HG03469 (cell line): ENCODE results near the gene UTS2R.
"Not testable (repeated sequence)": the region's sequence is repeated elsewhere in the genome, so short reads cannot be mapped to it uniquely, and the experiment has no call there.

Source experiments
- ATAC-seq: cut with Tn5 transposase; IDR thresholded peaks from one replicate; pipeline ENCODE4 v1.9.1; 2021; ENCODE audit warnings: mild to moderate bottlenecking, moderate library complexity, moderate number of reproducible peaks; ENCODE audit not compliant: unreplicated experiment

UTS2R gene

GRCh38 chr17:82373731-82374625 lies 2.4 kb downstream of the UTS2R start:
- ATAC-seq: no peak

- no peak for ATAC-seq
Measured at GRCh38 chr17:82374626-82375331, 3.2 kb downstream of the UTS2R start.

GRCh38 chr17:82375359-82376041 lies 3.9 kb downstream of the UTS2R start:
- no peak for ATAC-seq

GRCh38 chr17:82376042-82376730 lies 4.6 kb downstream of the UTS2R start:
- no peak for ATAC-seq

- ATAC-seq: not testable (repeated sequence)
Measured at GRCh38 chr17:82377294-82377693, 5.7 kb downstream of the UTS2R start.

GRCh38 chr17:82377924-82378740 lies 6.6 kb downstream of the UTS2R start:
- no peak for ATAC-seq

GRCh38 chr17:82378741-82379021 lies 7.1 kb downstream of the UTS2R start:
- ATAC-seq: no peak

- ATAC-seq: no peak
Measured at GRCh38 chr17:82380860-82381702, 9.5 kb downstream of the UTS2R start.

- ATAC-seq: not testable (repeated sequence)
Measured at GRCh38 chr17:82381703-82382009, 10.1 kb downstream of the UTS2R start.

- ATAC-seq: not testable (repeated sequence)
Measured at GRCh38 chr17:82382220-82382932, 10.8 kb downstream of the UTS2R start.

- no peak for ATAC-seq
Measured at GRCh38 chr17:82382933-82383255, 11.3 kb downstream of the UTS2R start.

- no peak for ATAC-seq
Measured at GRCh38 chr17:82383411-82383810, 11.8 kb downstream of the UTS2R start.

GRCh38 chr17:82384051-82384729 lies 12.6 kb downstream of the UTS2R start:
- no peak for ATAC-seq

- ATAC-seq: no peak
Measured at GRCh38 chr17:82384730-82385481, 13.3 kb downstream of the UTS2R start.

- ATAC-seq: no peak
Measured at GRCh38 chr17:82385559-82386254, 14.1 kb downstream of the UTS2R start.

GRCh38 chr17:82386255-82386831 lies 14.8 kb downstream of the UTS2R start:
- no peak for ATAC-seq
